NB4 (cell line): ENCODE measurements around the gene CCNY.

Experiments
- CTCF ChIP-seq: IDR thresholded peaks from one replicate; pipeline ENCODE4 v1.5.1; 2012; ENCODE audit warnings: low read depth, low read length
- POLR2A ChIP-seq: IDR thresholded peaks from 2 replicates; pipeline ENCODE4 v1.6.1; 2011; ENCODE audit warnings: mild to moderate bottlenecking; ENCODE audit not compliant: insufficient read length; ENCODE audit errors: extremely low read depth

GRCh38 chr10:35605191-35605590, 268.9 kb downstream of the CCNY start, which contains the start of gene GJD4:
- TF ChIP-seq POLR2A: no peak
- no peak for TF ChIP-seq CTCF
